ENCODE results near the gene COL23A1.

DNA sequence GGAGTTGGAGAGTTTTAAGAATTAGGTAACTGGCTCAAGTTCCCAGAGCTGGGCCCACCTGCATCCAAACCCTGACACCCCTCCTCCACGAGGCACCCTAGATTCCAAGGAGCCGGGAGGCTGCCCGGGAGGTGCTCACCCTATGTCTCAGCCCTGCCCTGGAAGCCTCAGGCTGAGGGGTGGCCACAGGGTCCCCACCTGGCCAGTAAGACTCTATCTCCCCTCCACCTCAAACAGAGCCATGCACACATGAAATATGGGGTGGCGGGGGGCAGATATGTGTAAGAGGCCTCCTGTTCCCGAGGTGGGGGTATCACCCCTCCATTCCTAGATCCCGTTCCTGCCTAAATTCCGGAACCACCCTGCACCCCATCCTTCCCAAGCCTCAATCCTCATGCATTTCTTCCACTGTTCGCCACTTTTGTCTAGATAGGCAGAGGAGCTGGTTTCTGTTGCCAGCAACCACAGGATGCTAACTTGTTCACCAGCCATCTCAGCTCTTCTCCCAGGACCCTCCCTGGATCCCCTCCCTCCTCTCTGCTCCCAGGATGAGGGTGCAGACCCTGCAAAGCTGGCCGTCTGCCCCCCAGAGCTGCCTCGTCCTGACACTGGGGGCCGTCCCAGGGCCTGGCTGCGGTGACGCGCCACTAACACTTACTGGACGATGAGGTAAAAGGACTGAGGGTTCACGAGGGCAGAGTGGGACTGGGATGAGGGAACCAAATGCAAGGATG, 44.1 kb downstream of the COL23A1 start:
- TF ChIP-seq, protein P1, sequence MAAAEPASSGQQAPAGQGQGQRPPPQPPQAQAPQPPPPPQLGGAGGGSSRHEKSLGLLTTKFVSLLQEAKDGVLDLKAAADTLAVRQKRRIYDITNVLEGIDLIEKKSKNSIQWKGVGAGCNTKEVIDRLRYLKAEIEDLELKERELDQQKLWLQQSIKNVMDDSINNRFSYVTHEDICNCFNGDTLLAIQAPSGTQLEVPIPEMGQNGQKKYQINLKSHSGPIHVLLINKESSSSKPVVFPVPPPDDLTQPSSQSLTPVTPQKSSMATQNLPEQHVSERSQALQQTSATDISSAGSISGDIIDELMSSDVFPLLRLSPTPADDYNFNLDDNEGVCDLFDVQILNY (CRISPR knock-in tag; conservative IDR thresholded peaks at IDR 0.05) = no peak
- TF ChIP-seq SOX6 (IDR thresholded peaks at IDR 0.05) (no peak), SOX6 (CRISPR knock-in tag; IDR thresholded peaks at IDR 0.05) (no peak)
